Peyer's patch (tissue), 4 donors: ENCODE data around the gene ATP2B1. TPM values are rescaled to one million over a fixed set of nuclear protein-coding genes. Genes with fewer than 3 reads are reported as not detected.
A peak's percentile ranks its signal among the peaks of the same experiment; 100 is the strongest.

Experiments used
- DNase-seq, 3 donors: peaks; one replicate each; pipeline ENCODE4 v3.0.0-alpha.2; 2017 to 2019
- H3K27ac ChIP-seq, 4 donors: fragments of 200-600 bp; sonication (generic); one replicate each; pipeline ENCODE4 v1.5.1; 2016 to 2019
- H3K27me3 ChIP-seq, 2 donors: fragments of 200-600 bp; sonication (generic); one replicate each; pipeline ENCODE4 v1.5.1; 2019
- H3K36me3 ChIP-seq, 3 donors: fragments of 200-600 bp; sonication (generic); one replicate each; pipeline ENCODE4 v1.5.1; 2016 to 2019
- H3K4me1 ChIP-seq, 4 donors: fragments of 200-600 bp; sonication (generic); one replicate each; pipeline ENCODE4 v1.5.1; 2016 to 2019
- H3K4me3 ChIP-seq, 4 donors: fragments of 200-600 bp; sonication (generic); 1 replicate in 3 of 4; 2 replicates in 1 of 4; pipeline ENCODE4 v1.5.1; 2016 to 2019; ENCODE audit warnings: mild to moderate bottlenecking in 1 of 4
- H3K9me3 ChIP-seq, 4 donors: fragments of 200-600 bp; sonication (generic); one replicate each; pipeline ENCODE4 v1.5.1; 2016 to 2019; ENCODE audit warnings: mild to moderate bottlenecking in 1 of 4
- POLR2A ChIP-seq, 2 donors: fragments of 450-650 bp; IDR thresholded peaks; one replicate each; pipeline ENCODE4 v1.5.1; 2017; ENCODE audit warnings: antibody characterized with exemption in 2 of 2, mild to moderate bottlenecking in 2 of 2, moderate library complexity in 2 of 2
- total RNA-seq, 4 donors: library from RNA; depleted of rRNA; stranded (reverse); fragments of >200 nt; gene quantifications; one replicate each; pipeline ENCODE4 v1.1.0, GENCODE V29; 2016
- TF ChIP-seq, protein P1 (sequence below), 6 experiments: fragments of 450-650 bp in 4 of 6; fragments of 200-600 bp in 2 of 6; sonication (generic) in 1 of 6; IDR thresholded peaks; one replicate each; pipeline ENCODE4 v1.5.1; 2017 to 2019; ENCODE audit warnings: antibody characterized with exemption in 6 of 6, mild to moderate bottlenecking in 3 of 6, moderate library complexity in 1 of 6

Gene ATP2B1
- total RNA-seq, 4 donors from 2014 or later, result 79.2 to 117 (median 85.7) TPM

- H3K9me3 ChIP-seq, result peaks cover 0 to 6% (median 0%) of the 10 kb centered on the region in 4 donors
- H3K4me1 ChIP-seq, result peaks cover 0 to 9% (median 0%) of the 10 kb centered on the region in 4 donors
- DNase-seq, result no peak
- H3K4me3 ChIP-seq, result peak overlapping the region in 1 of 4 donors; percentile 98
- H3K27me3 ChIP-seq, result no peaks in the 10 kb centered on the region
- no peaks in the 10 kb centered on the region for H3K36me3 ChIP-seq
- H3K27ac ChIP-seq, result no peak overlapping the region
- TF ChIP-seq, protein P1, sequence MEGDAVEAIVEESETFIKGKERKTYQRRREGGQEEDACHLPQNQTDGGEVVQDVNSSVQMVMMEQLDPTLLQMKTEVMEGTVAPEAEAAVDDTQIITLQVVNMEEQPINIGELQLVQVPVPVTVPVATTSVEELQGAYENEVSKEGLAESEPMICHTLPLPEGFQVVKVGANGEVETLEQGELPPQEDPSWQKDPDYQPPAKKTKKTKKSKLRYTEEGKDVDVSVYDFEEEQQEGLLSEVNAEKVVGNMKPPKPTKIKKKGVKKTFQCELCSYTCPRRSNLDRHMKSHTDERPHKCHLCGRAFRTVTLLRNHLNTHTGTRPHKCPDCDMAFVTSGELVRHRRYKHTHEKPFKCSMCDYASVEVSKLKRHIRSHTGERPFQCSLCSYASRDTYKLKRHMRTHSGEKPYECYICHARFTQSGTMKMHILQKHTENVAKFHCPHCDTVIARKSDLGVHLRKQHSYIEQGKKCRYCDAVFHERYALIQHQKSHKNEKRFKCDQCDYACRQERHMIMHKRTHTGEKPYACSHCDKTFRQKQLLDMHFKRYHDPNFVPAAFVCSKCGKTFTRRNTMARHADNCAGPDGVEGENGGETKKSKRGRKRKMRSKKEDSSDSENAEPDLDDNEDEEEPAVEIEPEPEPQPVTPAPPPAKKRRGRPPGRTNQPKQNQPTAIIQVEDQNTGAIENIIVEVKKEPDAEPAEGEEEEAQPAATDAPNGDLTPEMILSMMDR (IDR thresholded peaks at IDR 0.05), result no peak
- TF ChIP-seq POLR2A (IDR thresholded peaks at IDR 0.05), result no peak
Observed at GRCh38 chr12:89710873-89711750, 2.5 kb upstream of the ATP2B1 start.

- TF ChIP-seq, protein P1 (IDR thresholded peaks at IDR 0.05), result peak in 2 of 6 experiments; percentile 2 to 3
- no peak for TF ChIP-seq POLR2A (IDR thresholded peaks at IDR 0.05)
- DNase-seq, result peak in 2 of 3 donors; percentile 48 to 79
- H3K4me3 ChIP-seq, result peak overlapping the region; percentile 78 to 98 (median 92)
Observed at GRCh38 chr12:89709995-89710872, 1.6 kb upstream of the ATP2B1 start.

DNA sequence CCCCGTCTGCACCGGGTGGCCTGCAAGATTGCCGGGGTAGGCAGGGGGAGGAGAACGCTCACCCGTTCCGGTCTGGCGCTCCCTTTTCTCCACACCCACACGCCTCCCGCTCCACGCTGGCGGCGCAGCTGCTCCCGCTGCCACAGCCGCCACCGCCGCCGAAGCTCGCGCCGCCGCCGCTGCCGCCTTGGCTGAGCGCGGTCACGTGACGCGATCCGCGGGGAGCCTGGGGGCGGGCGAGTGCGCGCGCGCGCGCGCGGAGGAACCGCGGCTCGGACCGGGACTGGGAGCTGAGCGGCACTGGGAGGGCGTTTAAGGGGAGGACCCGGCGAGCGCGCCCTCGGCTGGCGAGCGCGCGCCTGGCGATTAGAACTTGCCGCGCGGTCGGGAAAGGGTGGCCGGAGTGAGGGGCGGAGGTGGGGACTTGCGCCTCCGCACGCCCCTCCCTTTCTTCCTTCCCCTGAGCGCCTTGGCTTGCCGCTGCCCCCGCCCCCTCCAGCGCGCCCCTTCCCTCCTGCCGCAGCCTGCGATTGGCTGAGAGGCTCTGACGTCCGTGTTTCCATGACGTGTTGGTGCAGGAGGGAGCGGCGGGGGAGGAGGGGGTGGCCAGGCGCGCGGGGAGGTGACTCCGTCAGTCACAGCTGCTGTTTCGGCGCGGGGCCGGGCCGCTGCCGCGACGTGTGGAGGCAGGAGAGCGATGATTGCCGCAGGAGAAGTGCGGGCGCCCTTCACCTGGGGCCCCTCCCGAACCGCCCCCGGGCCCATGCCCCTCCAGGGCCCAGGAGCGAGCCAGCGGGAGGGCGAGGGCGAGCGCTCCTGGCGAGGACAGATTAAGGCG is 738 bp upstream of the ATP2B1 start:
- peaks cover 0 to 5% (median 0%) of the 10 kb centered on the region in 4 donors for H3K9me3 ChIP-seq
- no peaks in the 10 kb centered on the region for H3K36me3 ChIP-seq
- peaks cover 0 to 9% (median 0%) of the 10 kb centered on the region in 4 donors for H3K4me1 ChIP-seq
- peak overlapping the region; percentile 99 to 100 (median 99) for H3K27ac ChIP-seq
- peak overlapping the region; percentile 78 to 98 (median 92) for H3K4me3 ChIP-seq
- TF ChIP-seq, protein P1 (IDR thresholded peaks at IDR 0.05), result no peak
- peak; percentile 94 to 99 for TF ChIP-seq POLR2A (IDR thresholded peaks at IDR 0.05)
- no peaks in the 10 kb centered on the region for H3K27me3 ChIP-seq
- DNase-seq, result peak; percentile 99 to 100 (median 100)

More at GRCh38 chr12:89709995-89710872, 1.6 kb upstream of the ATP2B1 start:
- Histone ChIP-seq H3K27ac (peak overlapping the region; percentile 99 to 100 (median 99)), H3K36me3 (no peaks in the 10 kb centered on the region), H3K4me1 (peaks cover 0 to 9% (median 0%) of the 10 kb centered on the region in 4 donors), H3K27me3 (no peaks in the 10 kb centered on the region), H3K9me3 (peaks cover 0 to 6% (median 0%) of the 10 kb centered on the region in 4 donors)

GRCh38 chr12:89707703-89708564 is 704 bp downstream of the ATP2B1 start:
- H3K36me3 ChIP-seq, result no peaks in the 10 kb centered on the region
- no peaks in the 10 kb centered on the region for H3K9me3 ChIP-seq
- H3K27ac ChIP-seq, result peak overlapping the region; percentile 99 to 100 (median 99)
- H3K27me3 ChIP-seq, result no peaks in the 10 kb centered on the region
- TF ChIP-seq POLR2A (IDR thresholded peaks at IDR 0.05), result no peak
- TF ChIP-seq, protein P1 (IDR thresholded peaks at IDR 0.05), result peak in 1 of 6 experiments; percentile 31
- H3K4me3 ChIP-seq, result peak overlapping the region; percentile 78 to 98 (median 92)
- H3K4me1 ChIP-seq, result peaks cover 0 to 9% (median 0%) of the 10 kb centered on the region in 4 donors
- DNase-seq, result peak; percentile 44 to 73 (median 72)
